Activated B cell treated with CpG ODN at 0.5 μM for 24 hours (primary cell): ENCODE results near the gene SULT1A3. TPM values are rescaled to one million over a fixed set of nuclear protein-coding genes. Genes with fewer than 3 reads are reported as not detected.
"Not testable (repeated sequence)": the region's sequence is repeated elsewhere in the genome, so short reads cannot be mapped to it uniquely, and the experiment has no call there.

Experiments
- ATAC-seq: fragments of 200-7000 bp; cut with Tn5 transposase; one replicate; pipeline ENCODE4 v1.10.0; 2021; ENCODE audit warnings: low read depth, mild to moderate bottlenecking, moderate library complexity
- CTCF ChIA-PET: fragments of 350-600 bp; sonication (Branson Sonifier 250); formaldehyde crosslinking; loops from one replicate; lab custom pipeline; 2021; ENCODE audit warnings: antibody characterized with exemption; lab: Charles Lee
- POLR2A ChIA-PET: fragments of 350-600 bp; sonication (Branson Sonifier 250); formaldehyde crosslinking; loops from one replicate; lab custom pipeline; 2021; ENCODE audit warnings: antibody characterized with exemption; lab: Charles Lee
- DNase-seq: peaks from one replicate; pipeline ENCODE4 v3.0.0; 2022
- H3K27ac Mint-ChIP-seq: one replicate; pipeline ENCODE4 v1.8.0; 2020; ENCODE audit warnings: mixed read lengths
- H3K27me3 Mint-ChIP-seq: one replicate; pipeline ENCODE4 v1.8.0; 2021; ENCODE audit warnings: mixed read lengths
- H3K36me3 Mint-ChIP-seq: one replicate; pipeline ENCODE4 v1.8.0; 2021; ENCODE audit warnings: low read depth, mixed read lengths
- H3K4me1 Mint-ChIP-seq: one replicate; pipeline ENCODE4 v1.8.0; 2021; ENCODE audit warnings: mixed read lengths
- H3K4me3 Mint-ChIP-seq: one replicate; pipeline ENCODE4 v1.8.0; 2020; ENCODE audit warnings: mild to moderate bottlenecking, mixed read lengths
- H3K9me3 Mint-ChIP-seq: one replicate; pipeline ENCODE4 v1.8.0; 2020; ENCODE audit warnings: mixed read lengths
- intact Hi-C: fragments of 100-400 bp; cut with micrococcal nuclease; formaldehyde crosslinking; loops from one replicate; pipeline ENCODE4 v1.15.1; 2024
- total RNA-seq: library from RNA; stranded (reverse); gene quantifications from 2 replicates; pipeline ENCODE4 v1.2.3, GENCODE V29; 2022
- TF ChIP-seq, protein P1 (sequence below): fragments of 200-600 bp; IDR thresholded peaks from one replicate; pipeline ENCODE4 v1.8.0; 2022; ENCODE audit warnings: antibody characterized with exemption, mild to moderate bottlenecking

SULT1A3 gene
- total RNA-seq, 1 donor from 2014 or later = 23.3 TPM

DNA sequence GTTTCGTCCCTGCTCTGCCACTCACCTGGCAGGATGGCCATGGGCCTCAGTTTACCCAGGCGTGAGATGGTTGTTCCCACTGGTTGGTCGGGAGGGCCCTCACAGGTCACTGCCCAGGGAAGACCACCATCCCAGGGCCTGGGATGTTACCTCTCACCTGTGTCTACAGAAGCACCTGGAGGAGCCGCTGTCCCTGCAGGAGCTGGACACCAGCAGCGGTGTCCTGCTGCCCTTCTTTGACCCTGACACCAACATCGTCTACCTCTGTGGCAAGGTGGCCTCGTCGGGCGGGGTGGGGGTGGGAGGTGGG lies 11.5 kb upstream of the SULT1A3 start:
- peak overlapping the region; percentile 97 for H3K27ac Mint-ChIP-seq
- DNase-seq = no peak
- intact Hi-C loops = no loop called here
- H3K27me3 Mint-ChIP-seq = no peaks in the 10 kb centered on the region
- H3K9me3 Mint-ChIP-seq = no peaks in the 10 kb centered on the region
- TF ChIP-seq, protein P1, sequence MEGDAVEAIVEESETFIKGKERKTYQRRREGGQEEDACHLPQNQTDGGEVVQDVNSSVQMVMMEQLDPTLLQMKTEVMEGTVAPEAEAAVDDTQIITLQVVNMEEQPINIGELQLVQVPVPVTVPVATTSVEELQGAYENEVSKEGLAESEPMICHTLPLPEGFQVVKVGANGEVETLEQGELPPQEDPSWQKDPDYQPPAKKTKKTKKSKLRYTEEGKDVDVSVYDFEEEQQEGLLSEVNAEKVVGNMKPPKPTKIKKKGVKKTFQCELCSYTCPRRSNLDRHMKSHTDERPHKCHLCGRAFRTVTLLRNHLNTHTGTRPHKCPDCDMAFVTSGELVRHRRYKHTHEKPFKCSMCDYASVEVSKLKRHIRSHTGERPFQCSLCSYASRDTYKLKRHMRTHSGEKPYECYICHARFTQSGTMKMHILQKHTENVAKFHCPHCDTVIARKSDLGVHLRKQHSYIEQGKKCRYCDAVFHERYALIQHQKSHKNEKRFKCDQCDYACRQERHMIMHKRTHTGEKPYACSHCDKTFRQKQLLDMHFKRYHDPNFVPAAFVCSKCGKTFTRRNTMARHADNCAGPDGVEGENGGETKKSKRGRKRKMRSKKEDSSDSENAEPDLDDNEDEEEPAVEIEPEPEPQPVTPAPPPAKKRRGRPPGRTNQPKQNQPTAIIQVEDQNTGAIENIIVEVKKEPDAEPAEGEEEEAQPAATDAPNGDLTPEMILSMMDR = no peak
- peaks cover 33% of the 10 kb centered on the region for H3K4me1 Mint-ChIP-seq
- peaks cover 38% of the 10 kb centered on the region for H3K36me3 Mint-ChIP-seq
- peak overlapping the region; percentile 77 for H3K4me3 Mint-ChIP-seq
- ChIA-PET CTCF (no interaction called here), POLR2A (interaction anchor here (7.4 kb wide), 1 partner anchor 95 kb away, joined by 335 read pairs; the partner anchor contains the start of genes TBX6 and YPEL3)
- ATAC-seq = no peak

DNA sequence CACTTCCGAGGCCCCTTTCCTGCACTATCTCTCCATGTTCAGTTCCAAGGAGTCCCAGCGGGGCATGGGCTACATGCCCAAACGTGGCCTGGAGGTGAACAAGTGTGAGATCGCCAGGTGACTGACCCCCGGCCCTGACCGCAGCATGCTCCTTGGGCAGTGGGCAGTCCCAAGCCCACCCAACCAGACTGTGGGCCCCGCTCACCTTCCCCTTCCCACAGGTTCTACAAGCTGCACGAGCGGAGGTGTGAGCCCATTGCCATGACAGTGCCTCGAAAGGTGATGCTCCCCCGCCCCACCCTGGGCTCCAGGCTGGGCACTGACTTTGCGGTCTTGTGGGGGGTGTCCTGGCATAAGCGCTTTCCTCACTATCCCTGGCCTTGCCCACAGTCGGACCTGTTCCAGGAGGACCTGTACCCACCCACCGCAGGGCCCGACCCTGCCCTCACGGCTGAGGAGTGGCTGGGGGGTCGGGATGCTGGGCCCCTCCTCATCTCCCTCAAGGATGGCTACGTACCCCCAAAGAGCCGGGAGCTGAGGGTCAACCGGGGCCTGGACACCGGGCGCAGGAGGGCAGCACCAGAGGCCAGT lies 11.0 kb upstream of the SULT1A3 start:
- CTCF ChIA-PET = no interaction called here
- Mint-ChIP-seq H3K9me3 (no peaks in the 10 kb centered on the region), H3K4me1 (peaks cover 32% of the 10 kb centered on the region), H3K4me3 (no peak overlapping the region), H3K27ac (no peak overlapping the region), H3K36me3 (peaks cover 38% of the 10 kb centered on the region), H3K27me3 (no peaks in the 10 kb centered on the region)
- POLR2A ChIA-PET = interaction anchor here (7.4 kb wide), 1 partner anchor 95 kb away, joined by 335 read pairs; the partner anchor contains the start of genes TBX6 and YPEL3
- DNase-seq (no peak), ATAC-seq (no peak)
- TF ChIP-seq, protein P1 = no peak
- intact Hi-C loops = no loop called here

DNA sequence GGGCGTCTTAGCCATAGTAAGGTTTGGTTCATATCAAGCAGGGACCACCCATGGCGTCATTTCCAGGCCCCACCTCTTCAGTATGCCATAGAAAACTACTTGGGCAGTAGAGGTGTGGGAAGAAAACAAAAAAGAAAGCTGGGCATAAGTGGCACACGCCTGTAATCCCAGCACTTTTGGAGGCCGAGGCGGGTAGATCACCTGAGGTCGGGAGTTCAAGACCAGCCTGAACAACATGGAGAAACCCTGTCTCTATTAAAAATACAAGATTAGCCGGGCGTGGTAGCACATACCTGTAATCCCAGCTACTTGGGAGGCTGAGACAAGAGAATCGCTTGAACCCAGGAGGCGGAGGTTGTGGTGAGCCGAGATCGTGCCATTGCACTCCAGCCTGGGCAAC lies 7.9 kb upstream of the SULT1A3 start:
- ATAC-seq, H3K27me3 Mint-ChIP-seq, H3K4me3 Mint-ChIP-seq, intact Hi-C loops, H3K9me3 Mint-ChIP-seq, CTCF ChIA-PET, POLR2A ChIA-PET, DNase-seq, H3K27ac Mint-ChIP-seq: not testable (repeated sequence)
- Mint-ChIP-seq H3K36me3 (peaks cover 19% of the 10 kb centered on the region), H3K4me1 (peaks cover 18% of the 10 kb centered on the region)

DNA sequence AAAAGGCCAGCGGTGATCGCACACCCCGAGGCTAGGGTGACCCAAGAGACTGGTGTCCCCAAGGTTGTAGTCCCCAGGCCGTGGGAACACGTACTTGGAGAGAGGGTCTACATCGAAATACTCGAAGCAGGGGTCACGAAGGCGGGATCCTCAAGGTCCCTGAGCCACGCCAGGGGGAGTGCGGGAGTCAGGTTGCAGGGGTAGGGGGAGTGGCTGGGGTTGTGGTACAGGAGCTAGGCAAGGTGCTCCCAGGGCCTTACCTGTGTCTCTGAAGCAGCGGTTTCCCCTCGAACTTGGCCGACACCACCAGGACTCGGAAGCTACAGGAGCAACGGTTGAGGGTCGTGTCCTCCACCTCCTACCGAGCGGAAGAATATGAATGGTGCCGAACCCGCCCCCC lies 6.0 kb upstream of the SULT1A3 start:
- H3K4me1 Mint-ChIP-seq, CTCF ChIA-PET, H3K27ac Mint-ChIP-seq, H3K9me3 Mint-ChIP-seq, POLR2A ChIA-PET, H3K36me3 Mint-ChIP-seq, H3K4me3 Mint-ChIP-seq, H3K27me3 Mint-ChIP-seq, DNase-seq, intact Hi-C loops: not testable (repeated sequence)
- peak; percentile 21 for ATAC-seq

DNA sequence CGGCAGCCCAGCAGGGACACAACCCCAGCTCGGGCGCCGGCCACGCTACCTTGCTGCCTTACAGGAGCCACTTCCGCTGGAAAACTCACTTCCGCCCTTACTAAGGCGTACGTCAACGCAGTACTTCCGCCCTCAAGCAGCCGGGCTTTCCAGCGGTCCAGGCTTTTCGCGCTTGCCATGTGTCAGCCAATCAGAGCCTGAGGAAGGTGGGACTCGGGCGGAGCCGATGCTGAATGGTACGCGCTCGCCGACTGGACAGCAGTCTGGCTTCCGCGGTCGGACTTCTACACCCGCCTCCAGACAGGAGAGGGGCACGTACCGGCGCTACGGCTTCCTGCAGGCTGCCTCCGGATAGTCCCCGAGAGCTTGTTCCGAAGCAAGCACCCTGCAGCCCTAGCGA lies 5.4 kb upstream of the SULT1A3 start, which contains the start of the genes BOLA2B and SLX1A:
Gene BOLA2B (minus strand): TSS at position 52 of the 400 bp plus-strand sequence. CDS start 71 bp downstream, outside the sequence.
Gene SLX1A (plus strand): TSS at position 261 of the 400 bp plus-strand sequence. CDS start 210 bp downstream, outside the sequence.
- H3K9me3 Mint-ChIP-seq, H3K27me3 Mint-ChIP-seq, POLR2A ChIA-PET, H3K36me3 Mint-ChIP-seq, DNase-seq, intact Hi-C loops, H3K4me3 Mint-ChIP-seq, CTCF ChIA-PET, H3K4me1 Mint-ChIP-seq, H3K27ac Mint-ChIP-seq: not testable (repeated sequence)
- peak; percentile 86 for ATAC-seq

DNA sequence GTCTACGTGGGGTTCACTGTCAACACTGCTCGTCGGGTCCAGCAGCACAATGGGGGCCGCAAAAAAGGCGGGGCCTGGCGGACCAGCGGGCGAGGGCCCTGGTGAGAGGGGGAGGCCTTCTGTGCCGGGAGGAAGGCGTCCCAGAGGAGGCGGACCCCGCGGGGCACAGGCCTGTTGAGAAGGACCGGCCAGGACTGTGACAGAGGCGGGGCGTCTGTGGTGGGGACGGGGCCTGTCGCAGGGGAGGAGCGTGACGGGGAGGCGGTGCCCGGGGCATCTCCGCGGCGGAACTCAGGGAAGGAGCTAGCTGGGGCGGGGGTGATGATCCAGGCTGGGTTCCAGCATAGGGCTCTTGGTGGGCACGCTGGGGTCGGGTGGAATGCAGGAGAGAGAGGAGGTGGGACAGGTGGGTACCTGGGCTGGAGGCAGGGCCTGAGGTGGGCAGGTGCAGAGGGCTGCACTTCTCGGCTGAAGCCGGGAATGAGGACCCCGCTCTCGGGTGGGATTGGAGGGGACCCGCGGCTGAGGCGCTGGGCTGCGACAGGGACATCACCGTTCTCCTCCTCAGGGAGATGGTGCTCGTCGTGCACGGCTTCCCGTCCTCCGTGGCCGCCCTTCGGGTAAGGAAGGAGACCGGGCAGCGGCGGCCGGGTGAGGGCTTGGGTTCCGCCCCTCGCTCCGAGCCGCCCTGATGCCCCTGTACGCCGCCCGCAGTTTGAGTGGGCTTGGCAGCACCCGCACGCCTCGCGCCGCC lies 4.7 kb upstream of the SULT1A3 start:
- H3K4me3 Mint-ChIP-seq, POLR2A ChIA-PET, H3K27me3 Mint-ChIP-seq, H3K4me1 Mint-ChIP-seq, H3K9me3 Mint-ChIP-seq, intact Hi-C loops, CTCF ChIA-PET, H3K36me3 Mint-ChIP-seq, H3K27ac Mint-ChIP-seq: not testable (repeated sequence)
- DNase-seq (peak; percentile 37), ATAC-seq (peak; percentile 72)

DNA sequence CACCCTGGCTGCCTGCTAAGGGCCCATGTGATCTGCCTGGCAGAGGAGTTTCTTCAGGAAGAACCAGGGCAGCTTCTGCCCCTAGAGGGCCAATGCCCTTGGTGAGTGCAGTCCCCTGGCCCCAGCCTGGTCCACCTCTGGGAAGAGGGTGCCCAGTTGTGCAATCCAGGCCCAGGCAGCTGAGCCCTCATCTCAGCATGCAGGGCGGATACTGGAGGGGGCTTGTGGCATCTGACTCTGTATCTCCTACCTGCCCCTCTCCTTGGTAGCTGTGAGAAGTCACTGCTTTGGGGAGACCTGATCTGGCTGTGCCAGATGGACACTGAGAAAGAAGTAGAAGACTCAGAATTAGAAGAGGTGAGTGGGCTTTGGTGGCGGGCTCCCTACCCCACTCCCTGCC lies 2.1 kb upstream of the SULT1A3 start:
- H3K36me3 Mint-ChIP-seq, POLR2A ChIA-PET: not testable (repeated sequence)

DNA sequence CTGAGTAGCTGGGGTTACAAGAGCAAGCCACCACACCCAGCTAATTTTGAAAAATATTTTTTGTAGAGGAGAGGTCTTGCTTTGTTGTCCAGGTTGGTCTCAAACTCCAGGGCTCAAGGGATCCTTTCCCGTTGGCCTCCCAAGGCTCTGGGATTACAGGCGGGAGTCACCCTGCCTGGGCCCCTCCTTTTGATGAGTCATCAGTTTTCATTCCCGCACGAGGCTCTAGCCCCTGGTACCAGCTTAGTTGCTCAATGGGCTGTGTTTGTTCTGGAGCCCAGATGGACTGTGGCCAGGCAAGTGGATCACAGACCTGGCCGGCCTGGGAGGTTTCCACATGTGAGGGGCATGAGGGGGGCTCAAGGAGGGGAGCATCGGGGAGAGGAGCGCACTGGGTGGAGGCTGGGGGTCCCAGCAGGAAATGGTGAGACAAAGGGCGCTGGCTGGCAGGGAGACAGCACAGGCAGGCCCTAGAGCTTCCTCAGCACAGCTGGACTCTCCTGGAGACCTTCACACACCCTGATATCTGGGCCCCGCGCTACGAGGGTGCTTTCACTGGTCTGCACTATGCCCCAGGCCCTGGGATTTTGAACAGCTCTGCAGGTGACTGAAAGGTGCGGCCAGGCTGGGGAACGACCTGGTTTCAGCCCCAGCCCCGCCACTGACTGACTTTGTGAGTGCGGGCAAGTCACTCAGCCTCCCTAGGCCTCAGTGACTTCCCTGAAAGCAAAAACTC lies 721 bp downstream of the SULT1A3 start:
- ATAC-seq, H3K27me3 Mint-ChIP-seq, POLR2A ChIA-PET, intact Hi-C loops, H3K9me3 Mint-ChIP-seq, DNase-seq, H3K4me1 Mint-ChIP-seq, H3K36me3 Mint-ChIP-seq, H3K4me3 Mint-ChIP-seq, CTCF ChIA-PET, H3K27ac Mint-ChIP-seq: not testable (repeated sequence)

More for the DNA sequence above, 2.1 kb upstream of the SULT1A3 start:
- H3K27ac Mint-ChIP-seq, CTCF ChIA-PET, DNase-seq, H3K9me3 Mint-ChIP-seq, H3K27me3 Mint-ChIP-seq, ATAC-seq, H3K4me1 Mint-ChIP-seq, H3K4me3 Mint-ChIP-seq, intact Hi-C loops: not testable (repeated sequence)

DNA sequence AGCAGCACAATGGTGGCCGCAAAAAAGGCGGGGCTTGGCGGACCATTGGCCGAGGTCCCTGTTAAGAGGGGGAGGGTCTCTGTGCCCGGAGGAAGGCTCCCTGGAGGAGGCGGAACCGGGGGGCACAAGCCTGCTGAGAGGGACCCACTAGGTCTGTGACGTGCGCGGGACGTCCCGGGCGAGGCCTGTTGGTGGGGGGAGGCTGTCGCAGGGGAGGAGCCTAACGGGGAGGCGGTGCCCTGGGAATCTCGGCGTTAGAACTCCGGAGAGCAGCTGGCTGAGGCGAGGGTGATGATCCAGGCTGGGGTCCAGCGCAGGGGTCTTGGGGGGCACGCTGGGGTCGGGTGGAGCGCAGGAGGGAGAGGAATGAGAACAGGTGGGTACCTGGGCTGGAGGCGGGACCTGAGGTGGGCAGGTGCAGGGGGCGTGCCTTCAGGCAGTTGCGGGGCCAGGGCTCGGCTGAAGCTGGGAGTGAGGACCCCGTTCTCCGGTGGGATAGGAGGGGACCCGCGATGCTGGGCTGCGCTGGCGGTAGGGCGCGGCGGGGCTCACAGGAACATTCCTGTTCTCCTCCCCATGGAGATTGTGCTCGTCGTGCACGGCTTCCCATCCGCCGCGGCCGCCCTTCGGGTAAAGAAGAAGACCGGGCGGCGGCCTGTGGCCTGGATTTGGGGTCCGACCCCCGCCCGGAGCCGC lies 6.6 kb downstream of the SULT1A3 start:
- POLR2A ChIA-PET = not testable (repeated sequence)
- DNase-seq = peak; percentile 34

More for the DNA sequence above, 6.6 kb downstream of the SULT1A3 start:
- H3K9me3 Mint-ChIP-seq, H3K4me1 Mint-ChIP-seq, H3K36me3 Mint-ChIP-seq, H3K4me3 Mint-ChIP-seq, H3K27me3 Mint-ChIP-seq, intact Hi-C loops, H3K27ac Mint-ChIP-seq, CTCF ChIA-PET: not testable (repeated sequence)
- peak; percentile 77 for ATAC-seq
